Measurements from ENCODE around the gene IDUA.
"Not testable (repeated sequence)": the region's sequence is repeated elsewhere in the genome, so short reads cannot be mapped to it uniquely, and the experiment has no call there.

The IDUA gene

DNA sequence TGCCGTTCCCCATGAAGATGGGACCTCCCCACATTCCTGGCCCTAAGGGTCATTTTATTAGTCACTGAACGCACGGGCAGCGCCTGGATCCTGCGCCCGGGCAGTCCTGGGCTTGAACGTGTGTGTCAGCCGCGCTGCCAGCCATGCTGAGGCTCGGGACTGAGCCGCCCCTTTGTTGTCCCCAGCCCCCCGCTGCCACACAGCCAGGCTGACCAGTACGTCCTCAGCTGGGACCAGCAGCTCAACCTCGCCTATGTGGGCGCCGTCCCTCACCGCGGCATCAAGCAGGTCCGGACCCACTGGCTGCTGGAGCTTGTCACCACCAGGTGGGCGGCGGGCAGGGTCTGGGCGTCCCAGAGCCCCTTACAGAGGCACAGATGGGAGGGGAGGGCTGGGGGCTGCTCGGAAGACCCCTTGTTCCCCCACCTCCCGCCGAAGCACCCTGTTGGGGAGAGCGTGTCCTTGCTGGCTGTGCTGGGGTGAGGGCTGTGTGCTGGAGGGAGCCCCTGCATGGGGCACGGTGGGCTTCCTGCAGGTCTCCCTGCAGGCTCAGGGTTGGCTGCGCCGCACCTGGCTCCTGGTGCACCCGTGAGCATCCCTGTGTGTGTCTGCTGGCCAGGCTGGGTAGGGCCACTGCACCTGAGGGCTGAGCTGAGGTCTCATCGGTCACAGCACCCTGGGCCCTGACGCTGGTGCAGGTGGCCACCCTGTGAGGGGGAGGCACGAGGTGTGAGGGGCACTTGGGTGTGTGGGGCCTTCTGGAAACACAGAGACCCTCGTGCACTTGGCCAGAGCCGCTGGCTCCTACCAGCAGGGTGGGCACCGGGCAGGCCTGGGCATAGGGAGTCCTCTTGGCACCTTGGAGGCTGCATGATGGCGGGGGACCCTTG lies 1.0 kb downstream of the IDUA start:
- no peak for DNase-seq (ENCODE audit: low spot score)

DNA sequence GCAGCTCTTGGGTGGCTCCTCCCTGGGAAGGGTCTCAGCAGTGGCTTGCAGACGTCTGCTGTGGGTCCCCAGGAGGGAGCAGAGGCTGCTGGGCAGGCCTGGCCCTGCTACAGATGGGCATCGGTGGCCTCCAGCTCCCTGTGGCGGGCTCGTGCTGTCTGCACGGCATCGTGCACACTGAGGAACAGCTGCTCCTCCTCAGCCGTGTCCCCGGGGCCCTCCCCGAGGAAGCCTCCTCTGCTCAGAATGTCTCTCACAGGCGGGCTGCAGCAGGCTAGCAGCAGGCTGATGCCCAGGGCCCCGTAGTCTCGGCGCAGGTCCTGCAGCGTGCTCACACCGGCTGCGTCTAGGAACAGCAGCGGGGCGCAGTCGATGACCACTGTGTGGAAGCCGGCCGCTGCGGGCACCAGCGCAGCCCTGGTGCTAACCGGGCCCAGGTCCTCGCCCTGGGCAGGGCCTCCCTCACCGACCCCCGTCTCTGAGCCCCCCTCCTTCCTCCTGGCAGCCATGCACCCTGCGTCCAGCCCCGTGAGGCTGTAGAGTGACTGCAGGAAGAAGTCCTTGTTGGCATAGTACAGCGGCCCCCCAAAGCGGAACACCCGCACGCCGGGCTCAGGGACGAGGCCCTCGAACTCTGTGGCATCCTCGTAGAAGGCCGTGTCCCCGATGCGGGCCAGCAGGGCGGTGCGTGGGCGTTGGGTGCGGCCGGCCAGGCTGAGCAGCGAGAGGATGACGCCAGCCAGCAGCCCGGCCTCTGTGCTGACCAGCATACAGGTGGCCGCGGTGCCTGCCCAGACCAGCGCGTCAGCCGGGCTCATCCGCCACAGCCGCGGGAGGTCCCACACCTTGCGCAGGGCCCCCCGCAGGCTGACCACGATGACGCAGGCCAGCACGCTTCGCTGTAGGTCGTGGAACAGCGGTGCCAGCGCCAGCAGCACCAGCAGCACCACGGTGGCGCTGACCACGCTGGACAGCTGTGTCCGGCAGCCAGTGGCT lies 2.2 kb downstream of the IDUA start:
- DNase-seq (ENCODE audit: low spot score) = no peak

DNA sequence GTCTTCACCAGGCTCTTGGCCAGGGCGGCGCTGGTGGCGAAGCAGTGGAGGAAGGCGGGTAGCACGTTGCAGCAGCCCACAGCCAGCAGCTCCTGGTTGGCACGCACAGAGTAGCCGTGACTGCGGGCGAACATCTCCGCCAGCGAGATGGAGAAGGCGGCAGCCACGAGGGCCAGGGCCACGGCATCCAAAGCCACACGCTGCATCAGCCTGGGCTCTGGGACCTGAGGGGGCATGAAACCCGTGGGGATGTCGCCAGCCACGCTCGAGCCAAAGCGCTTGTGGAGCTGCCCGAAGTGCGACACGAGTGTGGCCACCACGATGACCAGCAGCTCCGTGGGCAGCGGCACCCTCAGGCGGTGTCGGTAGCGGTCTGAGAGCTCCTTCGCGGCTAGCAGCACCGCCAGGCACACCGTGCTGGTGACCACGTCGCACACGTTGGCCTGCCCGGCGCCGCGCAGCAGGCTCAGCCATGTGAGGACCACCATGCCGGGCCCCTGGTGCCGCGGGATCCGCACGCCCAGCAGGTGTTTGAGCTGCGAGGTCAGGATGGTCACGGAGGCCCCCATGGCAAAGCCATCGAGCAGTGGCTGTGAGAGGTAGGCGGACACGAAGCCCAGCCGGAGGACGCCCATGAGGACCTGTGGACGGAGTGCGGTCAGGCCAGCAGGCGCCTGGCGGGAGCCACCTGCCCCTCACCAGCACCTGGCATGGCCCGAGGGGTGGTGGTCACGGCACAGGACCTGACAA lies 3.1 kb downstream of the IDUA start:
- no peak for DNase-seq (ENCODE audit: low spot score)

DNA sequence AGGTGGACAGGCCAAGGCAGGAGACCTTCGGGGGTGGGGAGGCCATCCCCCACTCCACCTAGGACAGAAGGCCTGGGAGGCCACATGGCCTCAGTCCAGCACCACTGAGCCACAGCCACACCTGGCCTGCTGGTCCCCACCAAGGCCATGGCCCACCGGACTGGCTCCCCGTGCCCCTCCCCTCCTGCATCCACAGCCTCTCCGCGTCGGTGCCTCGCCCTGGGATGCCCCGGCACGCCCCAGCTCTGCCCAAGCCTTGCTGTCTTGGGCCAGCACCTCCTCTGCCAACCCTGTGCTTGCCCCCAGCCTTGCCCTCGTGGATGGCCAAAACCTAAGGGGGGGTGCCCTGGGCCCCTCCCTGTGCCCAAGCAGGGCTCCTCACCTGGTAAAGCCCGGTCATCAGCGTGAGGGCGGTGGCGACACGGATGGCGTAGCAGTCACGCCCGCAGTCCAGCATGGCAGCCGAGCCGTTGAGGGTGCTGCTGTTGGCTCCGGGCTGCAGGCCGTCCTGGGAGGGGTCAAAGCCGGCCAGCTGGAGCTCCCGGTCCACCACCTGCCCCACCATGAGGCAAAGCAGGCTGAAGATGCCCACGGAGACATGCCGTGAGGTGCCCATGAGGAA lies 4.0 kb downstream of the IDUA start:
- no peak for DNase-seq (ENCODE audit: low spot score)

DNA sequence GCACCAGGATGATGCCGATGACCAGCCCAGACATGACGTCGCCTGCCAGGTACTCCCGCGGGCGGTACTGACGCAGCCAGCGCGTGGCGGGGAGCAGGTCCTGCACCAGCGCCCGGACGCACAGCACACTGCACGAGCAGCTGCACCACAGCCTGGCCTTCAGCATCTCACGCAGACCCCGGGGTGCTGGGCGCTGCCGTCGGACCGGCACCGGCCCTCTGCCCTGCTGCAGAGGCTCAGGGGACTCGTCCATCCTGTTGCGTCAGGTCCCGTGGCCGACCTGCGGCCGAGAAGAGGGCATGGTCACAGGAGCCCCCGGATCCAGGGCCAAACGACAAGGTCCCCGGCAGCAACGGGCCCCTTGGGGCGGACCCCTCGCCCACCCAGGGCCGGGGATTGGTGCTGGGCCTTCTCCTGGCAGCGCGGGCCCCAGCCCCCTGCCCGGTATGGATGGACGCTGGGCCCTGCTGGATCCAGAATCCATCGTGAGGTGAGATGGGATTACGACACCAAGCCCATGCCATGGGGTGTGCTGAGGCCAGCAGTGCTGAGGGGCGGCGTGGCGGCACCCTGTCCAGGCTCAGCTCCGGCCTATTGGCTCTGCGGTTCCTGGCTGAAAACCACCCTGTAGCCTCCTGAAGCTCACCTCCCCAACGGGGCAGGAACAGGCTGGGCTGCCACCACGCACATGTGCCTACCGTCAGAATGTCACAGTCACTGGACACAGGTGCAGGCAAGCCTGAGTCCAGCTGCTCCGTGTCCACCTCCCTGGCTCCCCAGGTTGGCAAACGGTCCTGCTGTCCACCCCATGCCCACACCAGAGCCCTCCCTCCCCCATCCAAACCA lies 4.8 kb downstream of the IDUA start:
- no peak for DNase-seq (ENCODE audit: low spot score)

DNA sequence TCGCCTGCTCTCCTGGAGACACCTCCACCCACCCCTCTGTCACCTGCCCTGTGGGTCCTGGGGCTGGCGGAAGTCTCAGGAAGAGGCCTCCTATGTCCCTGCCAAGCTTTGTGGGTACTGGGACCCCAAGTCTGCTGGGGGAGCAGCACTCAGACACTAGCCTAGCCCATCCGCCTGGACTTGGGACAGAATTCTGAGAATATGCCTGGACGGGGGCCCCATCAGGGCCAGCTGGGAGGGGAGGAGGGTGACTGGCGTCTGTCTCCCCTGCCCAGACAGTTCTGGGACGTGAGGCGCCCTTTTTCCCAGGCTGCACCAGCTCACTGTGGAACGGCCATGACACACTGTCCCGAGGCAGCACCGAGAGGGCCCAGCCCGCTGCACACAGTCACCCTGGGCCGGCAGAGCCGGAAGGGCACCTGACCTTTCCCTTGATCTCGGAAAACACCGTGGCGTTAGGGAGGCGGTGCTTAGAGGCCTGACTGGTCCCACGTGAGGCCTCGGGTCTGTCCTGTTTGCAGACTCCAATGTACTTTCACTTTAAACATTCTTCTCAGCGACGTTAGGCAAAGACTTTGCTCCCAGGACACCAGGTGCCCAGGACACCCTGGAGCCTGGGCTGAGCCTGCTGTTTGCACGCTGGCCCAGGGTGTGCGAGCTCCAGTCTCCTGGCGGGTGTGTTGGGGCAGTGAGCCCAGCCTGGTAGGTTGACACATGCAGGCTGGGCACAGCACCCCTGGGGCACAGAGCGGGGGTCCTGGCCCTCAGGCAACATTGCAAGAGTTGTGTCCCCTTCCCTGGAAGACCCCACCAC lies 5.7 kb downstream of the IDUA start:
- no peak for DNase-seq (ENCODE audit: low spot score)

DNA sequence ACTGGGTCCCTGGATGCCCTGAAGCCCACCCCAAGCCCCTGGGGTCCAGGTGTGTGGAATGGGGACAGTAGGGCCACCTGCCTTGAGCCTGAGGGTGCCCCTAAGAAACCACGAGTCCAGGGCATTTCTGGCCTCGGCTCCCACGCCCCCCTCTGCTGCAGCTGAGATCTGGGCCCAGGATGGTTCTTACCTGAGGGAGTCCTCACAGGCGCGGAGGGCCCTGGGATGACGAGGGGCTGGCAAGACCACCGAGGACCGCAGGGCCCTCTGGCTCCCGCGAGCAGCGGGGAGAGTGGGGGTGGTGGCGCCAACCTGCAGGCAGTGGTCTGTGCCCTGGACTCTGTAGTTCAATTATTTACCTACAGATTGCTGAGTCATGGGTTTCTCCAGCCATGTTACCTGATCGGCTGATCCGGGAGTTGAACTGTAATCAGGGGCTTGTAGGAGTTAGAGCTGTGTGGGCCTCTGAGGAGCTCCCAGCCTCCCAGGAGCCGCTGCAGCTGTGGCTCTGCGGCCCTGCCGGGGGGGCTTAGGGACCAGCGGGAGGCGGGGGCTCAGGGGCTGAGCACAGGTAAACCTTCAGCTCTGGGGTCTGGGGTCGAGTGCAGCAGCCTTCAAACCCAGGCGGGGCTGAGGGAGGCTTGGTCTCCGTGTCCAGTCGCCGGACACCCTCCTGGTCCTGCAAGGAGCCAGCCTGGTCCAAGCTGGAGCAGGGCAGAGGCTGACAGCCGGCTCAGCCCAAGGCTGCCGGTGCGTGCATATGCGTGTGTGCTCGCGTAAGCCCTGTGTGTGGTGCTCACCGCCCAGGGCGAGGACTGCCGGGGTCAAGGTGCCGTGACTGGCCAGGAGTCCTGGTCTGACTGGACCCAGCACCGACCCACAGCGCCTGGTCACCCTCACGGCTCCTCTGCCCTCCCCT lies 6.5 kb downstream of the IDUA start, which contains the start of gene SLC26A1:
TSS of gene SLC26A1 (minus strand) at position 294 of the 919 bp plus-strand sequence. CDS start 1,701 bp downstream, outside the sequence.
- DNase-seq (ENCODE audit: low spot score) = no peak

DNA sequence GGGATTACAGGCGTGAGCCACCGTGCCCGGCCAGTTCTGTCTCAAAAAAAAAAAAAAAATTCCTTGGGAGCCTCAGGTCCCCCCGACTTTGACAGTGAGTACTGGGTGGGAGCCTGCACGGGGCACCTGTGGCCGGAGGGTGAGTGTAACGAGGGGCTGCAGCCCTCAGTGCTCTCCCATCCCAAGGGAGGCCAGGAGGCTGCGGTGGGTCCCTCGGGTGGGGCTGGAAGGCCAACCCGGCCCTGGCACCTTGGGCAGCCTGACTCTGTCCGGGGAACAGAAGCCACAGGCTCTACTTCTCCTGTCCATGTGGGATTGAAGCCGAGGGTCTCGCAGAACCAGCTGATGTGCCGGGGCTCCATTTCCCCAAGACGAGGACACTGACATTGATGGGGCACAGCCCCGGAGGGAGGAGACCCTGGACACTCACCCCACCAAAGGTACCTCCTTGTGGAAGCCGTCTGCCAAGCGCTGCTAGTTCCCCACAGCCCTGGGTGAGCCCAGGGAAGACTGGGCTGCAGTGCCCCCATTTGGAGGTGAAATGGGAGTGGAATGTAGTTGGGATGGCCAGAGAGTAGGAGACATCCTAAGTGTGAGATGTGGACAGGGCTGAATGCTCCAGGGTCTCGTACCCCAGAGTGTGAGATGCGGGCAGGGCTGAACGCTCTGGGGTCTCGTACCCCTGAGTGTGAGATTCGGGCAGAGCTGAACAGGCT lies 8.6 kb downstream of the IDUA start:
- DNase-seq (ENCODE audit: low spot score) = no peak

DNA sequence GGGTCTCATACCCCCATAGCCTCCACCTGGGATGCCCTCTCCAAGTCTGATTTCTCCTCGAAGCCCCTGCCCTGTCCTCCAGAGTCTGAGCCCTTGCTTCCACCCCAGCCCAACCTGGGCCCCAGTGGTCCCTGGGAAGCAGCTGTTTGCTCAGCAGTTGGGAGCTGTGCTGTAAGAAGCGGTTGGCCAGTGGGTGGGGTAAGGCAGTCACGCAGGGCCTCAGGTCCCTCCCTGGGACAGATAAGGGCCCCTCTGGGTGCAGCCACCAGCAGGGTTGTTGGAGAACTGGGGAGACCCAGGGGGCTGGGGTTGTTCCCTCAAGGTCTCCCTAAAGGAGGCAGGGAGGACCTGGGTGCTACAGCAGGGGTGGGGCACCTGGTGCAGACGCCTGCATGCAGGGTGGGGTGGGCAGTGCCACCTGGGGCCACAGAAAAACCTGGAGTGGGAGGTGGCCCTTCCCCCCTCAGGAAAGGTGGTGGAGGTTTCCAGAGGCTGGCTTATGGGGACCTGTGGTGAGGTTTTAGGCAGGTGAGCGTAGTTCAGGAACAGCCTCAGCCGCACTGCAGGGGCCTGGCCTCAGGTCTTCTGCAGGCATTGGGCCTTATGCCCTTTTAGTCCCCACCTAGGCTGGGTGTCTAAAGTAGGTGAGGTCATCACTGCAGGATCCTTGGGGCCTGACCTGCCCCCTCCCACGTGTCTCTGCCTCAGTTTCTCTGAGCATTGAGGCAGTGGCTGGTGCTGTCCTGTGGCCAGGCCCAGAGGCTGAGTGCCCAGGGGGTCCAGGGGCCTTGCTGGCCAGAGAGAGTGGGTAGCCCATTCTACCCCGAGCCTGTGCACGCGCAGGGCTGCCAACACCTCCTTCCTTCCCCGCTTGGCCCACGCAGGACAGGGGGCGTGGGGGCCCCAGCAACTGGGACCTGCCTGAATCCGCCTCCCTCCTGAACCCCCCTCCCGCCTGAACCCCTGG lies 9.5 kb downstream of the IDUA start:
- no peak for DNase-seq (ENCODE audit: low spot score)

DNA sequence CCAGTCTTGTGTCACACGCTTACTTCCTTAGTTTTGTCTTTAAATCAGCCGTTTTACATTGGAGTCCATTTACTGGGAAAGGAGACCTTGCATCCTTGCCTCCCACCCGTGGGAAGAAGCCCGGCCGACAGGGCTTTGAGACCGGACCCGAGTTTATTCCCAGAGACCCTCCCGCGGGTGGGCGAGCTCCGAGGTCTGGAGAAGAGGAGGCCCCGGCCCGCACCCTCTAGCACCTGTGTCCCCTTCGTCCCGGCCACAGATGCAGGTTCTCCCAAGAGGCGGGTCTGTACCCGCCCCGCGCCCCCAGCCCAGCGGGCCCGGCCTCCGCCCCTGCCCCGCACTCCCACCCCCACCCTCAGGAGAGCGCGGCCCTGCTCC lies 10.1 kb downstream of the IDUA start:
- no peak for DNase-seq (ENCODE audit: low spot score)

DNA sequence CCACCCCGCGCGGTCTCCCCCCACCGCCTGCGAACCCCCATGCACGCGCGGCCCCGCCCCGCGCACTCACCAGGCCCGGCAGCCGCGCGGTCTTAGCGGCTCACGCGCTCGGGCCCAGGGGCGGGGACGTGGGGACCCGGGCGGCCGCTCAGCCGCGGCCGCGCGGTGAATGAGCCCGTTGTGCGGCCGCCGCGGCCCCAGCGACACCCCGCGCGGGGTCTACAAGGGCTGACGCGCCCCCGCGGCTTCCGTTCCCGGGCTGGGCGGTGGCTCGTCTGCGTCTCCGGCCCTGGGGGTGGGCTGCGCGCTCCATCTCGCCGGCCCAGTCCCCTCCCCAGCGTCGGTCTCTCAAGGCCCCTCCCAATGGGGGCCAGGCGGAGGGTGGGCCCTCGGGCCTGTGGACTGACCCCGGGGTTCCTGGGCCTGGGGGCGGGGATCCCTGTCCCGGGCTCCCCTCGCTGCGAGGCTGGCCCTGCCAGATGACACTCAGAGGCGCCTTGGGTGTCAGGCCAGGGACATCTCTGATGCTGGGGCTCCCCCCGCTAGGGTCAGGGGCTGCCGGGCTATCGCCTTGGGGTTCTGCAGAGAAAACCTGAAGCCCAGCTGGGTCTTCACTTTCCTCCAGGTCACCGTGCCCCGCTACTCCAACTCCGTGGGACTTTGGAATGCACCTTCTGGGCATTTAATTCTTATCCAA lies 10.7 kb downstream of the IDUA start:
- no peak for DNase-seq (ENCODE audit: low spot score)

DNA sequence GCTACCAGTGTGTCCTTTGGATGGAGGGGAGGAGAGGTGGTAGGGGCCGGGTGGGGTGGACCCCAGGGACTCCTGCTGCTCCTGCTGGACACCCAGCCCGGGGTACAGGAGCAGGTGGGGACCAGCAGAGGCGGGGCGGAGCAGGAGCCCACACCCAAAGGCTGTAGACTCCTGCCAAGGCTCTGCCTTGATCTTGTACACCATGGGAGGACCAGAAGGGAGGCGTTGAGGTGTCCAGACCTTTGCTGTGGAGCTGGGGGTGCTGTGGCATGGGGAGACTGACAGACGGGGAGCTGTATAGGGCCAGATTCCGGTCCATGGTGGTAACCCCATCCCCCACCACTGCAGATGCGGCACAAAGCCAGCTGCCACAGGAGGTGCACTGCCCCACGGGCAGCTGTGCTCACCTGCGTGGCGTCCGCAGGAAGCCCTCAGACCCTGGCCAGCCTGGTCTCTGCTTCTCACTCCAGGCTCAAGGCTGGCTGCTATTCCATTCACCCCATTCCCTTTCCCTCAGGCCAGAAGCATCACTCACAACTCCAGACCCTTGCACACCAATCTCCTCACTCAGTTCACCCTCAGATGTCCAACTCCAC lies 11.3 kb downstream of the IDUA start:
- no peak for DNase-seq (ENCODE audit: low spot score)

DNA sequence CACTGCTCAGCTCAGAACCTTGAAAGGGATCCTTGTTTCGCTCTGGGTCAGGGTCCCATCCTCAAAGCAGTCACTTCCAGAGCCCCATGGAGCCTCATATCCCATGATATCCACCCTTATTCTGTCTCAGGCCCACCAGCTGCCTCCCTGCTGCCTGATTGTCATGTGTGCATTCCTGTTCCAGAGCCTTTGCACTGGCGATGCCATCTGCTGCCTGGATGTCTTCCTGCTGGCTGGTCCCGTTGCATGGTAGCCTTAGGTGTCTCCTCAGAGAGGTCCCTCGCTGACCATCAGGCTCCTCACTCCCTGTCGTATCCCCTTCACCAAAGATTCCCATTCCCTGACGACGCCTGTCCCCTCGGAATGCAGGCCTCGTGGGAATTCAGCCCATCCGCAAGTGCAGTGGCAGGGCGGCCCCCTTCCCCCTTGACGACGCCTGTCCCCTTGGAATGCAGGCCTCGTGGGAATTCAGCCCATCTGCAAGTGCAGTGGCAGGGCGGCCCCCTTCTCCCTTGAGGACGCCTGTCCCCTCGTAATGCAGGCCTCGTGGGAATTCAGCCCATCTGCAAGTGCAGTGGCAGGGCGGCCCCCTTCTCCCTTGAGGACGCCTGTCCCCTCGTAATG lies 12.5 kb downstream of the IDUA start:
- DNase-seq (ENCODE audit: low spot score) = not testable (repeated sequence)

DNA sequence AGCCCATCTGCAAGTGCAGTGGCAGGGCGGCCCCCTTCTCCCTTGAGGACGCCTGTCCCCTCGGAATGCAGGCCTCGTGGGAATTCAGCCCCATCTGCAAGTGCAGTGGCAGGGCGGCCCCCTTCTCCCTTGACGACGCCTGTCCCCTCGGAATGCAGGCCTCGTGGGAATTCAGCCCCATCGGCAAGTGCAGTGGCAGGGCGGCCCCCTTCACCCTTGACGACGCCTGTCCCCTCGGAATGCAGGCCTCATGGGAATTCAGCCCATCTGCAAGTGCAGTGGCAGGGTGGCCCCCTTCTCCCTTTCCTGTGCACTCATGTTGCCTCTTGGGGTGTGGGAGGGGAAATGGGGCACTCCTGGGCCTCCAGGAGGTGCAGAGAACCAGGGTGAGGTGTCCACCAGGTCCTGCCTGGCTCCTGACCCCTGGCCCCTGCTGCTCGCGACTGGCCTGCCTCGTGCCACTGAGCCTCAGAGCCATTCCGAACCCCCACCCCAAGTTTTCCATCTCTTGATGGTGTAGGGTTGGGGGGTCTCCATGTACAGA lies 13.1 kb downstream of the IDUA start:
- no peak for DNase-seq (ENCODE audit: low spot score)

DNA sequence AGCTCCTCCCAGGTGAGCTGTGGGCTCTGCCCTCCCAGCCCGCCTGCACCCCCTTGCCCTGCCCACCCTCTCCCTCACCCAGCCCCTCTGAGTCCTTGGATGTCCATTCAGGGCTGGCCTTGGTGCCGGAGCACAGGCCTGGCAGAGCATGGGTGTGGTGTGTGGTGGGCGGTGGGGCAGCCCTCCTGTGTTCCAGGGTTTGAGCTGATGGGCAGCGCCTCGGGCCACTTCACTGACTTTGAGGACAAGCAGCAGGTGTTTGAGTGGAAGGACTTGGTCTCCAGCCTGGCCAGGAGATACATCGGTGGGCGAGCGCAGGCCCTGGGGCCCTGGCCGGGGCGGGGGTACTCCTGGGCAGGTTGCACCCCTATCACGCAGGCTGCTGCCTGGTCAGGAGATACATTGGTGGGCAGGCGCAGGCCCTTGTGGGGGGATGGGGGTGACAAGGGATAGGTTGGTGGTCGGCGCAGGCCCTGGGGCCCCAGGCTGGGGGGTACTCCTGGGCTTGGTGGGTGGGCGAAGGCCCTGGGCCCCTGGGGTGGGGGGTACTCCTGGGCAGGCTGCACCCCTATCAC lies 13.9 kb downstream of the IDUA start:
- DNase-seq (ENCODE audit: low spot score) = no peak

All from left forelimb (tissue), 1 donor.